Activated naive CD8-positive, alpha-beta T cell (primary cell): ENCODE measurements around the gene NLRP1.

Experiments used
- H3K27ac Mint-ChIP-seq: one replicate; pipeline ENCODE4 v1.8.0; 2021; ENCODE audit warnings: mixed read lengths
- H3K27me3 Mint-ChIP-seq: one replicate; pipeline ENCODE4 v1.8.0; 2021; ENCODE audit warnings: mixed read lengths
- H3K36me3 Mint-ChIP-seq: one replicate; pipeline ENCODE4 v1.8.0; 2021; ENCODE audit warnings: mixed read lengths
- H3K4me1 Mint-ChIP-seq: one replicate; pipeline ENCODE4 v1.8.0; 2021; ENCODE audit warnings: low read depth, mixed read lengths
- H3K4me3 Mint-ChIP-seq: one replicate; pipeline ENCODE4 v1.8.0; 2021; ENCODE audit warnings: mild to moderate bottlenecking, mixed read lengths
- H3K9me3 Mint-ChIP-seq: one replicate; pipeline ENCODE4 v1.8.0; 2021; ENCODE audit warnings: low read depth, mixed read lengths

NLRP1 gene

GRCh38 chr17:5526821-5527598, 57.3 kb downstream of the NLRP1 start:
- H3K36me3 Mint-ChIP-seq: peaks cover 4% of the 10 kb centered on the region
- H3K4me1 Mint-ChIP-seq: peaks cover 16% of the 10 kb centered on the region
- H3K27ac Mint-ChIP-seq: peak overlapping the region; percentile 89
- H3K9me3 Mint-ChIP-seq: no peaks in the 10 kb centered on the region
- H3K4me3 Mint-ChIP-seq: peak overlapping the region; percentile 30
- H3K27me3 Mint-ChIP-seq: no peaks in the 10 kb centered on the region

- Mint-ChIP-seq H3K27ac (peak overlapping the region; percentile 50), H3K4me1 (peaks cover 16% of the 10 kb centered on the region)
These were observed 61.1 kb downstream of the NLRP1 start for GRCh38 chr17:5523249-5523648.

GRCh38 chr17:5522476-5522875, 61.8 kb downstream of the NLRP1 start:
- no peaks in the 10 kb centered on the region for H3K27me3 Mint-ChIP-seq
- H3K27ac Mint-ChIP-seq: no peak overlapping the region
- no peak overlapping the region for H3K4me3 Mint-ChIP-seq
- peaks cover 14% of the 10 kb centered on the region for H3K4me1 Mint-ChIP-seq
- peaks cover 8% of the 10 kb centered on the region for H3K36me3 Mint-ChIP-seq
- no peaks in the 10 kb centered on the region for H3K9me3 Mint-ChIP-seq

More at GRCh38 chr17:5523249-5523648, 61.1 kb downstream of the NLRP1 start:
- Mint-ChIP-seq H3K36me3 (peaks cover 4% of the 10 kb centered on the region), H3K27me3 (no peaks in the 10 kb centered on the region), H3K4me3 (no peak overlapping the region), H3K9me3 (no peaks in the 10 kb centered on the region)

- H3K27ac Mint-ChIP-seq: peak overlapping the region; percentile 74
- no peaks in the 10 kb centered on the region for H3K27me3 Mint-ChIP-seq
- peaks cover 4% of the 10 kb centered on the region for H3K9me3 Mint-ChIP-seq
- H3K4me3 Mint-ChIP-seq: no peak overlapping the region
- H3K4me1 Mint-ChIP-seq: peaks cover 34% of the 10 kb centered on the region
- peaks cover 20% of the 10 kb centered on the region for H3K36me3 Mint-ChIP-seq
These were observed 68.1 kb downstream of the NLRP1 start for GRCh38 chr17:5516060-5516792.

- peaks cover 34% of the 10 kb centered on the region for H3K4me1 Mint-ChIP-seq
- no peaks in the 10 kb centered on the region for H3K27me3 Mint-ChIP-seq
- H3K9me3 Mint-ChIP-seq: peaks cover 4% of the 10 kb centered on the region
- peaks cover 21% of the 10 kb centered on the region for H3K36me3 Mint-ChIP-seq
- H3K4me3 Mint-ChIP-seq: no peak overlapping the region
- H3K27ac Mint-ChIP-seq: no peak overlapping the region
These were observed 69.3 kb downstream of the NLRP1 start for GRCh38 chr17:5514976-5515375.

- H3K4me3 Mint-ChIP-seq: peak overlapping the region; percentile 4
- H3K27ac Mint-ChIP-seq: peak overlapping the region; percentile 80
- H3K4me1 Mint-ChIP-seq: peaks cover 34% of the 10 kb centered on the region
- H3K36me3 Mint-ChIP-seq: peaks cover 21% of the 10 kb centered on the region
- peaks cover 4% of the 10 kb centered on the region for H3K9me3 Mint-ChIP-seq
- H3K27me3 Mint-ChIP-seq: no peaks in the 10 kb centered on the region
These were observed 70.7 kb downstream of the NLRP1 start for GRCh38 chr17:5513628-5514027.

- H3K27ac Mint-ChIP-seq: peak overlapping the region; percentile 7
- no peaks in the 10 kb centered on the region for H3K27me3 Mint-ChIP-seq
- peaks cover 21% of the 10 kb centered on the region for H3K36me3 Mint-ChIP-seq
- H3K4me1 Mint-ChIP-seq: peaks cover 34% of the 10 kb centered on the region
- peaks cover 4% of the 10 kb centered on the region for H3K9me3 Mint-ChIP-seq
- H3K4me3 Mint-ChIP-seq: peak overlapping the region; percentile 13
These were observed 72.7 kb downstream of the NLRP1 start for GRCh38 chr17:5511401-5512225.

- Mint-ChIP-seq H3K4me1 (peaks cover 31% of the 10 kb centered on the region), H3K27me3 (no peaks in the 10 kb centered on the region), H3K27ac (no peak overlapping the region), H3K36me3 (peaks cover 18% of the 10 kb centered on the region), H3K9me3 (peaks cover 4% of the 10 kb centered on the region), H3K4me3 (no peak overlapping the region)
These were observed 73.5 kb downstream of the NLRP1 start for GRCh38 chr17:5510771-5511170.

- H3K36me3 Mint-ChIP-seq: peaks cover 18% of the 10 kb centered on the region
- H3K4me1 Mint-ChIP-seq: peaks cover 27% of the 10 kb centered on the region
- no peak overlapping the region for H3K27ac Mint-ChIP-seq
These were observed 74.8 kb downstream of the NLRP1 start for GRCh38 chr17:5509482-5509881.

GRCh38 chr17:5508810-5509209, 75.5 kb downstream of the NLRP1 start:
- no peak overlapping the region for H3K4me3 Mint-ChIP-seq
- no peak overlapping the region for H3K27ac Mint-ChIP-seq
- H3K4me1 Mint-ChIP-seq: peaks cover 22% of the 10 kb centered on the region

More at GRCh38 chr17:5509482-5509881, 74.8 kb downstream of the NLRP1 start:
- Mint-ChIP-seq H3K27me3 (no peaks in the 10 kb centered on the region), H3K9me3 (peaks cover 4% of the 10 kb centered on the region), H3K4me3 (no peak overlapping the region)

GRCh38 chr17:5506307-5506706, 78.0 kb downstream of the NLRP1 start:
- Mint-ChIP-seq H3K4me3 (no peak overlapping the region), H3K27ac (no peak overlapping the region), H3K36me3 (peaks cover 10% of the 10 kb centered on the region), H3K9me3 (no peaks in the 10 kb centered on the region), H3K27me3 (no peaks in the 10 kb centered on the region), H3K4me1 (peaks cover 3% of the 10 kb centered on the region)

More at GRCh38 chr17:5508810-5509209, 75.5 kb downstream of the NLRP1 start:
- Mint-ChIP-seq H3K9me3 (peaks cover 4% of the 10 kb centered on the region), H3K27me3 (no peaks in the 10 kb centered on the region), H3K36me3 (peaks cover 18% of the 10 kb centered on the region)

GRCh38 chr17:5502552-5502951, 81.8 kb downstream of the NLRP1 start:
- Mint-ChIP-seq H3K9me3 (no peaks in the 10 kb centered on the region), H3K36me3 (peaks cover 2% of the 10 kb centered on the region), H3K27me3 (no peaks in the 10 kb centered on the region), H3K27ac (no peak overlapping the region), H3K4me3 (peak overlapping the region; percentile 6), H3K4me1 (peaks cover 17% of the 10 kb centered on the region)

GRCh38 chr17:5501685-5502084, 82.6 kb downstream of the NLRP1 start:
- Mint-ChIP-seq H3K27me3 (no peaks in the 10 kb centered on the region), H3K4me1 (peaks cover 20% of the 10 kb centered on the region), H3K4me3 (peak overlapping the region; percentile 72), H3K9me3 (no peaks in the 10 kb centered on the region), H3K36me3 (no peaks in the 10 kb centered on the region), H3K27ac (peak overlapping the region; percentile 77)

- Mint-ChIP-seq H3K4me3 (peak overlapping the region; percentile 98), H3K9me3 (no peaks in the 10 kb centered on the region), H3K27me3 (no peaks in the 10 kb centered on the region), H3K4me1 (peaks cover 20% of the 10 kb centered on the region), H3K36me3 (no peaks in the 10 kb centered on the region), H3K27ac (peak overlapping the region; percentile 88)
These were observed 83.5 kb downstream of the NLRP1 start for GRCh38 chr17:5500589-5501391.
